Measurements from ENCODE around the gene NFKB2.
A peak's percentile ranks its signal among the peaks of the same experiment; 100 is the strongest.

Gene NFKB2

GRCh38 chr10:102425444-102425843 lies 29.9 kb downstream of the NFKB2 start:
- DNase-seq: no peak
- H3K36me3 ChIP-seq: peaks cover 12% of the 10 kb centered on the region
- H3K9me3 ChIP-seq: no peaks in the 10 kb centered on the region
- no peaks in the 10 kb centered on the region for H3K4me1 ChIP-seq
- H3K4me3 ChIP-seq (ENCODE audit: low read depth, low read length): no peak overlapping the region
- no peaks in the 10 kb centered on the region for H3K27me3 ChIP-seq
- TF ChIP-seq CTCF (IDR thresholded peaks at IDR 0.05; ENCODE audit: low read depth, low read length): no peak

GRCh38 chr10:102426803-102427287 lies 31.3 kb downstream of the NFKB2 start:
- Histone ChIP-seq H3K4me1 (no peaks in the 10 kb centered on the region), H3K27me3 (no peaks in the 10 kb centered on the region), H3K4me3 (ENCODE audit: low read depth, low read length) (no peak overlapping the region), H3K36me3 (peaks cover 12% of the 10 kb centered on the region), H3K9me3 (no peaks in the 10 kb centered on the region)
- DNase-seq: no peak
- TF ChIP-seq CTCF (IDR thresholded peaks at IDR 0.05; ENCODE audit: low read depth, low read length): no peak

GRCh38 chr10:102429468-102429867 lies 34.0 kb downstream of the NFKB2 start:
- H3K36me3 ChIP-seq: no peaks in the 10 kb centered on the region
- no peak for TF ChIP-seq CTCF (IDR thresholded peaks at IDR 0.05; ENCODE audit: low read depth, low read length)
- H3K4me1 ChIP-seq: no peaks in the 10 kb centered on the region
- H3K9me3 ChIP-seq: no peaks in the 10 kb centered on the region
- no peak overlapping the region for H3K4me3 ChIP-seq (ENCODE audit: low read depth, low read length)
- H3K27me3 ChIP-seq: no peaks in the 10 kb centered on the region
- DNase-seq: no peak

- no peak for DNase-seq
- Histone ChIP-seq H3K4me3 (ENCODE audit: low read depth, low read length) (peak overlapping the region; percentile 91), H3K27me3 (no peaks in the 10 kb centered on the region), H3K4me1 (no peaks in the 10 kb centered on the region), H3K36me3 (no peaks in the 10 kb centered on the region), H3K9me3 (no peaks in the 10 kb centered on the region)
- TF ChIP-seq CTCF (IDR thresholded peaks at IDR 0.05; ENCODE audit: low read depth, low read length): no peak
These were observed 36.1 kb downstream of the NFKB2 start for GRCh38 chr10:102431452-102432124.

- peak within 1 kb of the TSS; percentile 91 for H3K4me3 ChIP-seq (ENCODE audit: low read depth, low read length)
- no peak for TF ChIP-seq CTCF (IDR thresholded peaks at IDR 0.05; ENCODE audit: low read depth, low read length)
- no peaks in the 10 kb centered on the region for H3K4me1 ChIP-seq
- H3K9me3 ChIP-seq: no peaks in the 10 kb centered on the region
- peak; percentile 93 for DNase-seq
- no peaks in the 10 kb centered on the region for H3K36me3 ChIP-seq
- no peaks in the 10 kb centered on the region for H3K27me3 ChIP-seq
These were observed 36.9 kb downstream of the NFKB2 start, which contains the start of gene CUEDC2 for GRCh38 chr10:102432162-102432950. Gene CUEDC2, minus strand, starts transcription at chr10:102432574. Its CDS starts 7,386 bp downstream, at chr10:102425188.

- no peak for TF ChIP-seq CTCF (IDR thresholded peaks at IDR 0.05; ENCODE audit: low read depth, low read length)
- no peaks in the 10 kb centered on the region for H3K9me3 ChIP-seq
- H3K4me3 ChIP-seq (ENCODE audit: low read depth, low read length): no peak overlapping the region
- H3K36me3 ChIP-seq: no peaks in the 10 kb centered on the region
- H3K27me3 ChIP-seq: no peaks in the 10 kb centered on the region
- no peak for DNase-seq
- no peaks in the 10 kb centered on the region for H3K4me1 ChIP-seq
These were observed 38.1 kb downstream of the NFKB2 start for GRCh38 chr10:102433619-102434046.
